ENCODE measurements around the gene PFN2.

DNA sequence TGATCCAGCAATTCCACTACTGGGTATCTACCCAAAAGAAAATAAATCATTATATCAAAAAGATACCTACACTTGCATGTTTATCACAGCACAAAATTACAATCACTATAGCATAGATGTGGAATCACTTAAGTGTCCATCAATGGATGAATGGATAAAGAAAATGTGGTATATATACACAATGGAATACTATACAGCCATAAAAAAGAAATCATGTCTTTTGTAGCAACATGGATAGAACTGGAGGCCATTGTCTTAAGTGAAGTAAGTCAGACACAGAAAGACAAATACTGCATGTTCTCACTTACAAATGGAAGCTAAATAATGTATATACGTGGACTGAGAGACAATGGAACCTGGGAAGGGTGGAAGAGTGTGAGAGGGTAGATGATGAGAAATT is 28.3 kb upstream of the PFN2 start:
- TF ChIP-seq, protein P1, sequence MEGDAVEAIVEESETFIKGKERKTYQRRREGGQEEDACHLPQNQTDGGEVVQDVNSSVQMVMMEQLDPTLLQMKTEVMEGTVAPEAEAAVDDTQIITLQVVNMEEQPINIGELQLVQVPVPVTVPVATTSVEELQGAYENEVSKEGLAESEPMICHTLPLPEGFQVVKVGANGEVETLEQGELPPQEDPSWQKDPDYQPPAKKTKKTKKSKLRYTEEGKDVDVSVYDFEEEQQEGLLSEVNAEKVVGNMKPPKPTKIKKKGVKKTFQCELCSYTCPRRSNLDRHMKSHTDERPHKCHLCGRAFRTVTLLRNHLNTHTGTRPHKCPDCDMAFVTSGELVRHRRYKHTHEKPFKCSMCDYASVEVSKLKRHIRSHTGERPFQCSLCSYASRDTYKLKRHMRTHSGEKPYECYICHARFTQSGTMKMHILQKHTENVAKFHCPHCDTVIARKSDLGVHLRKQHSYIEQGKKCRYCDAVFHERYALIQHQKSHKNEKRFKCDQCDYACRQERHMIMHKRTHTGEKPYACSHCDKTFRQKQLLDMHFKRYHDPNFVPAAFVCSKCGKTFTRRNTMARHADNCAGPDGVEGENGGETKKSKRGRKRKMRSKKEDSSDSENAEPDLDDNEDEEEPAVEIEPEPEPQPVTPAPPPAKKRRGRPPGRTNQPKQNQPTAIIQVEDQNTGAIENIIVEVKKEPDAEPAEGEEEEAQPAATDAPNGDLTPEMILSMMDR (conservative IDR thresholded peaks at IDR 0.05 in 1 of 2, IDR thresholded peaks at IDR 0.05 in 1 of 2; ENCODE audit: low read depth in 1 of 2, low read length in 2 of 2) = no peak
- no peak for TF ChIP-seq EZH2 (IDR thresholded peaks at IDR 0.05; ENCODE audit: low read length, missing control alignments)

Measured in fibroblast of lung (primary cell).